ENCODE results near the gene PLAC8. TPM values are rescaled to one million over a fixed set of nuclear protein-coding genes. Genes with fewer than 3 reads are reported as not detected.

PLAC8 gene
- total RNA-seq, 1 experiment from 2014 or later = 1.6 TPM

- Histone ChIP-seq H3K27ac (ENCODE audit: low read length) (no peak overlapping the region), H3K4me2 (ENCODE audit: low read length) (no peak overlapping the region), H3K27me3 (ENCODE audit: low read length) (no peaks in the 10 kb centered on the region), H3K9me2 (replicated peaks; ENCODE audit: low read length) (no peaks in the 10 kb centered on the region), H3F3A (ENCODE audit: low read length, unreplicated experiment) (no peaks in the 10 kb centered on the region), H3K9me3 (ENCODE audit: low read length) (no peaks in the 10 kb centered on the region), H4K20me1 (ENCODE audit: low read length) (no peaks in the 10 kb centered on the region), H3K4me3 (ENCODE audit: low read length) (no peak overlapping the region), H3K36me3 (ENCODE audit: low read depth, low read length) (no peaks in the 10 kb centered on the region), H3K9ac (ENCODE audit: low read length) (no peak overlapping the region), H2AFZ (ENCODE audit: low read length) (no peak overlapping the region), H3K4me1 (ENCODE audit: insufficient read depth, low read length) (peaks cover 6% of the 10 kb centered on the region), H3K79me2 (ENCODE audit: low read length) (no peaks in the 10 kb centered on the region)
- TF ChIP-seq, protein P1, sequence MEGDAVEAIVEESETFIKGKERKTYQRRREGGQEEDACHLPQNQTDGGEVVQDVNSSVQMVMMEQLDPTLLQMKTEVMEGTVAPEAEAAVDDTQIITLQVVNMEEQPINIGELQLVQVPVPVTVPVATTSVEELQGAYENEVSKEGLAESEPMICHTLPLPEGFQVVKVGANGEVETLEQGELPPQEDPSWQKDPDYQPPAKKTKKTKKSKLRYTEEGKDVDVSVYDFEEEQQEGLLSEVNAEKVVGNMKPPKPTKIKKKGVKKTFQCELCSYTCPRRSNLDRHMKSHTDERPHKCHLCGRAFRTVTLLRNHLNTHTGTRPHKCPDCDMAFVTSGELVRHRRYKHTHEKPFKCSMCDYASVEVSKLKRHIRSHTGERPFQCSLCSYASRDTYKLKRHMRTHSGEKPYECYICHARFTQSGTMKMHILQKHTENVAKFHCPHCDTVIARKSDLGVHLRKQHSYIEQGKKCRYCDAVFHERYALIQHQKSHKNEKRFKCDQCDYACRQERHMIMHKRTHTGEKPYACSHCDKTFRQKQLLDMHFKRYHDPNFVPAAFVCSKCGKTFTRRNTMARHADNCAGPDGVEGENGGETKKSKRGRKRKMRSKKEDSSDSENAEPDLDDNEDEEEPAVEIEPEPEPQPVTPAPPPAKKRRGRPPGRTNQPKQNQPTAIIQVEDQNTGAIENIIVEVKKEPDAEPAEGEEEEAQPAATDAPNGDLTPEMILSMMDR (conservative IDR thresholded peaks at IDR 0.05; ENCODE audit: low read depth, low read length) = no peak
- ATAC-seq (no peak), DNase-seq (no peak)
- intact Hi-C loops (cut with micrococcal nuclease) = no loop called here
- no TSS peak for BruUV-seq (replicated peaks)
- ChIA-PET POLR2A (ENCODE audit: unreplicated experiment) (no interaction called here), CTCF (no interaction called here)
Measured at GRCh38 chr4:83108101-83108861, 6.2 kb downstream of the PLAC8 start.

DNA sequence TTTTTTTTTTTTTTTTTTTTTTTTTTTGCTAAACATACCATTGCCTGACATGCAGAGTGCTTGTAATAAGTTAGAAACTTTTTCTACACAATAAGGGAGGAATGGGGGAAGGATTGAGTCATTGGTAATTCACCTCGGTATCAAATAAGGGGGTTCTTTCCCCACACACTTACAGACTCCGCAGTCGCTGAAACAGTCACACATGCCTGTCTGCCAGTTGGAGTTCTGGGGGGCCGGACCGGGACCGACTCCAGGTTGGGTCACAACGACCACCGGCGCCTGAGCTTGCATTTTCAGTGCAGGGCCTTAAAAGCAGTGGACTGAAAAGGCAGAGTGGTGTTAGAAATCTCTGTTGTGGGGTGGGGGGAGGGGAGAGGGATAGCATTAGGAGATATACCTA, 6.9 kb downstream of the PLAC8 start:
- no TSS peak for BruUV-seq (replicated peaks)
- no peaks in the 10 kb centered on the region for H3K27me3 ChIP-seq (ENCODE audit: low read length)
- ChIA-PET CTCF (no interaction called here), POLR2A (ENCODE audit: unreplicated experiment) (no interaction called here)
- TF ChIP-seq, protein P1 (conservative IDR thresholded peaks at IDR 0.05; ENCODE audit: low read depth, low read length) = no peak
- TF ChIP-seq EZH2phosphoT487 (IDR thresholded peaks at IDR 0.05; ENCODE audit: borderline replicate concordance, low read length) (no peak), EZH2 (IDR thresholded peaks at IDR 0.05; ENCODE audit: low read length, unreplicated experiment) (no peak)
- ATAC-seq = no peak
- no peak overlapping the region for H3K9ac ChIP-seq (ENCODE audit: low read length)
- H4K20me1 ChIP-seq (ENCODE audit: low read length) = no peaks in the 10 kb centered on the region
- peaks cover 6% of the 10 kb centered on the region for H3K4me1 ChIP-seq (ENCODE audit: insufficient read depth, low read length)
- H3K9me3 ChIP-seq (ENCODE audit: low read length) = no peaks in the 10 kb centered on the region
- H2AFZ ChIP-seq (ENCODE audit: low read length) = no peak overlapping the region
- no peak for DNase-seq
- no peaks in the 10 kb centered on the region for H3F3A ChIP-seq (ENCODE audit: low read length, unreplicated experiment)
- H3K4me2 ChIP-seq (ENCODE audit: low read length) = no peak overlapping the region
- H3K4me3 ChIP-seq (ENCODE audit: low read length) = no peak overlapping the region
- H3K79me2 ChIP-seq (ENCODE audit: low read length) = no peaks in the 10 kb centered on the region
- H3K9me2 ChIP-seq (replicated peaks; ENCODE audit: low read length) = no peaks in the 10 kb centered on the region
- intact Hi-C loops (cut with micrococcal nuclease) = no loop called here
- H3K27ac ChIP-seq (ENCODE audit: low read length) = no peak overlapping the region
- H3K36me3 ChIP-seq (ENCODE audit: low read depth, low read length) = no peaks in the 10 kb centered on the region

- Histone ChIP-seq H3K9me2 (replicated peaks; ENCODE audit: low read length) (no peaks in the 10 kb centered on the region), H3K9me3 (ENCODE audit: low read length) (no peaks in the 10 kb centered on the region), H3K79me2 (ENCODE audit: low read length) (no peaks in the 10 kb centered on the region), H3K27me3 (ENCODE audit: low read length) (no peaks in the 10 kb centered on the region), H3F3A (ENCODE audit: low read length, unreplicated experiment) (no peaks in the 10 kb centered on the region), H3K27ac (ENCODE audit: low read length) (no peak overlapping the region), H4K20me1 (ENCODE audit: low read length) (no peaks in the 10 kb centered on the region), H3K9ac (ENCODE audit: low read length) (no peak overlapping the region), H2AFZ (ENCODE audit: low read length) (no peak overlapping the region), H3K36me3 (ENCODE audit: low read depth, low read length) (no peaks in the 10 kb centered on the region), H3K4me3 (ENCODE audit: low read length) (no peak overlapping the region), H3K4me1 (ENCODE audit: insufficient read depth, low read length) (no peaks in the 10 kb centered on the region; the same call in 1 of the 2 replicates), H3K4me2 (ENCODE audit: low read length) (no peak overlapping the region)
- POLR2A ChIA-PET (ENCODE audit: unreplicated experiment) = no interaction called here
- no peak for TF ChIP-seq EZH2phosphoT487 (IDR thresholded peaks at IDR 0.05; ENCODE audit: borderline replicate concordance, low read length)
- TF ChIP-seq EZH2 (IDR thresholded peaks at IDR 0.05; ENCODE audit: low read length, unreplicated experiment) = no peak
- TF ChIP-seq, protein P1 (conservative IDR thresholded peaks at IDR 0.05; ENCODE audit: low read depth, low read length) = no peak
- no peak for ATAC-seq
- BruUV-seq (replicated peaks) = no TSS peak
- intact Hi-C loops (cut with micrococcal nuclease) = no loop called here
- CTCF ChIA-PET = no interaction called here
- DNase-seq = no peak
Measured at GRCh38 chr4:83104991-83105390, 9.5 kb downstream of the PLAC8 start.
